HL-60 (cell line): ENCODE measurements around the gene TIMM44.
A peak's percentile ranks its signal among the peaks of the same experiment; 100 is the strongest.

Experiments
- GABPA ChIP-seq: IDR thresholded peaks from 2 replicates; pipeline ENCODE4 v1.6.1; 2012; ENCODE audit warnings: low read depth
- POLR2AphosphoS5 ChIP-seq: IDR thresholded peaks from 2 replicates; pipeline ENCODE4 v1.6.1; 2012; ENCODE audit warnings: low read depth
- SPI1 ChIP-seq: IDR thresholded peaks from 2 replicates; pipeline ENCODE4 v1.6.1; 2012; ENCODE audit warnings: low read depth, mild to moderate bottlenecking, borderline replicate concordance
- TF ChIP-seq, protein P1 (sequence below): IDR thresholded peaks from one replicate; pipeline ENCODE4 v1.5.1; 2011; ENCODE audit warnings: low read length, control low read depth, inconsistent platforms; ENCODE audit not compliant: insufficient read depth
- TF ChIP-seq, protein P2 (sequence below): IDR thresholded peaks from 2 replicates; pipeline ENCODE4 v1.6.1; 2012; ENCODE audit warnings: low read depth; ENCODE audit not compliant: insufficient replicate concordance

DNA sequence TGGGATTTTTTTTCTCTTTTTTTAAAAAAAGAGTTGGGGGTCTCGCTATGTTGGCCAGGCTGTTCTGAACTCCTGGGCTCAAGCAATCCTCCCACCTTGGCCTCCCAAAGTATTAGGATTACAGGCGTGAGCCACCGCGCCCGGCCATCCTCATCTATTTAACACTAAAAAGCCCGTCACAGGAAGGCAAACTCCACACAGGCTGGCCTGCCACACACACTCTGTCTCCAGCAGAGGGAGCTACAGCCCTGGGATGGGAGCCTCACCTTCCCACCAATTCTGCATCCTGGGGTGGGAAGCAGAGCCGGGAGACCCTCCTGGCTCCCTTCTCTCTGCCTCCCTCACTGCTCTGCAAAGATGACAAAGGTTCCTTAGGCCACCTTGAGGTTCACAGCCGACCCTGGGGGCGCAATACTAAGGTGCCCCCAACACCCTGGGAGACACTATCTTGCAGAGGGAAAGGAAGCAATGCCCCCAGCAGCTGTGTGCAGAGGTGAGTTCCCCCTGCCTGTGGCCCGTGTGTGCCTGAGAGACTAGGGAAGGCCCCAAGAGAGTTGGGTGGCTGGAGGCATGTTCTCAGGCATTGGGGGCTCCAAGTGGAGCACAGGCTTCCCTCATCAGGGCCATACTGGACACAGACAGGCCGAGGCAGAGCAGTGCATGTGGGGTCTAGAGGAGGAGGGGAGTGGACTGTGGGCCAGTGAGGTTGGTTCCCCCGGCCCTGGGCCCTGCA lies 27.4 kb upstream of the TIMM44 start:
- TF ChIP-seq, protein P1, sequence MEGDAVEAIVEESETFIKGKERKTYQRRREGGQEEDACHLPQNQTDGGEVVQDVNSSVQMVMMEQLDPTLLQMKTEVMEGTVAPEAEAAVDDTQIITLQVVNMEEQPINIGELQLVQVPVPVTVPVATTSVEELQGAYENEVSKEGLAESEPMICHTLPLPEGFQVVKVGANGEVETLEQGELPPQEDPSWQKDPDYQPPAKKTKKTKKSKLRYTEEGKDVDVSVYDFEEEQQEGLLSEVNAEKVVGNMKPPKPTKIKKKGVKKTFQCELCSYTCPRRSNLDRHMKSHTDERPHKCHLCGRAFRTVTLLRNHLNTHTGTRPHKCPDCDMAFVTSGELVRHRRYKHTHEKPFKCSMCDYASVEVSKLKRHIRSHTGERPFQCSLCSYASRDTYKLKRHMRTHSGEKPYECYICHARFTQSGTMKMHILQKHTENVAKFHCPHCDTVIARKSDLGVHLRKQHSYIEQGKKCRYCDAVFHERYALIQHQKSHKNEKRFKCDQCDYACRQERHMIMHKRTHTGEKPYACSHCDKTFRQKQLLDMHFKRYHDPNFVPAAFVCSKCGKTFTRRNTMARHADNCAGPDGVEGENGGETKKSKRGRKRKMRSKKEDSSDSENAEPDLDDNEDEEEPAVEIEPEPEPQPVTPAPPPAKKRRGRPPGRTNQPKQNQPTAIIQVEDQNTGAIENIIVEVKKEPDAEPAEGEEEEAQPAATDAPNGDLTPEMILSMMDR = peak; percentile 63
- TF ChIP-seq POLR2AphosphoS5 = no peak
- TF ChIP-seq, protein P2, sequence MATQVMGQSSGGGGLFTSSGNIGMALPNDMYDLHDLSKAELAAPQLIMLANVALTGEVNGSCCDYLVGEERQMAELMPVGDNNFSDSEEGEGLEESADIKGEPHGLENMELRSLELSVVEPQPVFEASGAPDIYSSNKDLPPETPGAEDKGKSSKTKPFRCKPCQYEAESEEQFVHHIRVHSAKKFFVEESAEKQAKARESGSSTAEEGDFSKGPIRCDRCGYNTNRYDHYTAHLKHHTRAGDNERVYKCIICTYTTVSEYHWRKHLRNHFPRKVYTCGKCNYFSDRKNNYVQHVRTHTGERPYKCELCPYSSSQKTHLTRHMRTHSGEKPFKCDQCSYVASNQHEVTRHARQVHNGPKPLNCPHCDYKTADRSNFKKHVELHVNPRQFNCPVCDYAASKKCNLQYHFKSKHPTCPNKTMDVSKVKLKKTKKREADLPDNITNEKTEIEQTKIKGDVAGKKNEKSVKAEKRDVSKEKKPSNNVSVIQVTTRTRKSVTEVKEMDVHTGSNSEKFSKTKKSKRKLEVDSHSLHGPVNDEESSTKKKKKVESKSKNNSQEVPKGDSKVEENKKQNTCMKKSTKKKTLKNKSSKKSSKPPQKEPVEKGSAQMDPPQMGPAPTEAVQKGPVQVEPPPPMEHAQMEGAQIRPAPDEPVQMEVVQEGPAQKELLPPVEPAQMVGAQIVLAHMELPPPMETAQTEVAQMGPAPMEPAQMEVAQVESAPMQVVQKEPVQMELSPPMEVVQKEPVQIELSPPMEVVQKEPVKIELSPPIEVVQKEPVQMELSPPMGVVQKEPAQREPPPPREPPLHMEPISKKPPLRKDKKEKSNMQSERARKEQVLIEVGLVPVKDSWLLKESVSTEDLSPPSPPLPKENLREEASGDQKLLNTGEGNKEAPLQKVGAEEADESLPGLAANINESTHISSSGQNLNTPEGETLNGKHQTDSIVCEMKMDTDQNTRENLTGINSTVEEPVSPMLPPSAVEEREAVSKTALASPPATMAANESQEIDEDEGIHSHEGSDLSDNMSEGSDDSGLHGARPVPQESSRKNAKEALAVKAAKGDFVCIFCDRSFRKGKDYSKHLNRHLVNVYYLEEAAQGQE = no peak
- TF ChIP-seq SPI1 = no peak
- no peak for TF ChIP-seq GABPA
